ENCODE results near the gene RANGAP1. TPM values are rescaled to one million over a fixed set of nuclear protein-coding genes. Genes with fewer than 3 reads are reported as not detected.

RANGAP1 gene
- polyA plus RNA-seq, 12 donors, result 23.1 to 30.2 (median 27.1) TPM; not detected in 1

DNA sequence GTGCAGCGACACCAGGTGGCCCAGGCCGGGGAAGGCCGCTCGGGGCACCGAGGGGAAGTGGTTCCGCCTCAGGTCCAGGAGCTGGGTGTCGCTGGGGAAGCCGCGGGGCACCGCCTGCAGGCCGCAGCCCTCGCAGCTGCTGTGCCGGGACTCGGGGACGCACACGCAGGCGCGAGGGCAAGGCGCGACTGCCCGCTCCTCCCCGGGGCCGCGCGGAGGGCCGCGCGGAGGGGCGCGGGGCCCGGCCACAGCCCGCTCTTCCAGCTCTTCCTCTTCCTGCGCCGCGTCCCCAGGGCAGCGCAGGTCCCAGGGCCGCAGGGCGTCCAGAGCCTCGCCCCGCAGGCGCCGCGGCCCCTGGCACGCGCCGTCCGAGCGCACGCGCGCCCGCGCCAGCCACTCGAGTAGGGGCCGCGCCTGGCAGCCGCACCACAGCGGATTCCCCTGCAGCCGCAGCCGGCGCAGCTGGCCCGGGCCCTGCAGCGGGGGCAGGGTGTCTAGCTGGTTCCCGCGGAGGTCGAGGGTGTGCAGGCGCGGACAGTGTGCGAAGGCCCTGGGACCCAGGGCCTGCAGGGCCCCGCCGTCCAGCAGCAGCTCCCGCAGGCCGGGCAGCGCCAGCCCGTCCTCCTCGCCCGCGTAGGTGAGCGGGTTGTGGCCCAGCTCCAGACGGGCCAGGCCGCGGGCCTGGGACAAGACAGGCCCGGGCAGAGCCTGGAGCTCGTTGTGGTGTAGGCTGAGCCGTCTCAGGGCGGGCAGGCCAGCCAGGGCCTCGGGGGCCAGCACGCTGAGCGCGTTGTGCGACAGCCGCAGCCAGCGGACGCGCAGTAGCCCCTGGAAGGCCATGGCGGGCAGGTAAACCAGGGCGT, 48.0 kb downstream of the RANGAP1 start:
- DNase-seq, result peak; percentile 55

- no peak for DNase-seq
These were observed 48.8 kb downstream of the RANGAP1 start for GRCh38 chr22:41237036-41237706.

DNA sequence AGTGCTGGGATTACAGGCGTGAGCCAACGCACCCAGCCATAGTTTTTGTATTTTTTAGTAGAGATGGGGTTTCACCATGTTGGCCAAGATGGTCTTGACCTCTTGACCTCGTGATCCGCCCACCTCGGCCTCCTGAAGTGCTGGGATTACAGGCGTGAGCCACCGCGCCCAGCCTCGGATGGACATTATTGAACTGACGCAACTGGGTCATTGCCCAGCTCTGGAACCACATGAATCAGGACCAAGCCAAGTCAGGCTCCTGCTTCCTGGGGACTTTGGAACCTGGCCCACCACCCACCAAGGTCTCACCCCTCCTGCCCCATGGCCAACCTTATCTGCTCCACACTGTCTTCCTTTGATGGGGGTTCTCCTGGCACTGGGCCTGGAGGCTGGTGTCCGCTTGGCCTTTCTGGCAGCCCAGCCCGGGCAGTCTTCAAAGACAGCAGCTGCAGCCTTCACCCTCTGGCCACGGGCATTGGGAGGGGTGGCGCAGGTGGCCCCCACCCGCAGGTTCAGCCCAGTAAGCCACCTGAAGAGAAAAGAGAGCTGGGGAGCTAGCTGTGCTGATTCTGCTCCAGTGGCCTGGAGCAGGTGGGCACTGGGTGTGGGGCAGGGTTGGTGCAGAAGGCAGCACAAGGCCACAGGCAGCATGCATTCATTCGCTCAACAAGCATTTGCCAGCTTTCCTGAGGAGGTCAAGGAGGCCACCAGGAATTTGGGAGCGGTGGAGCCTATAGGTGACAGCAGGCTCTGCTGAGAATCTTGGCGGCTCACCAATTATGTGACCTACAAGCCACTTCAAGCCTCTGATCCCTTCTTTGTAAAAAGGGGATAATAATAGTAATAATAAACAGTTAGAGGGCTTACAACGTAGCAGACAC, 50.9 kb downstream of the RANGAP1 start:
- DNase-seq, result no peak

GRCh38 chr22:41231369-41231768, 54.6 kb downstream of the RANGAP1 start:
- no peak for DNase-seq

DNA sequence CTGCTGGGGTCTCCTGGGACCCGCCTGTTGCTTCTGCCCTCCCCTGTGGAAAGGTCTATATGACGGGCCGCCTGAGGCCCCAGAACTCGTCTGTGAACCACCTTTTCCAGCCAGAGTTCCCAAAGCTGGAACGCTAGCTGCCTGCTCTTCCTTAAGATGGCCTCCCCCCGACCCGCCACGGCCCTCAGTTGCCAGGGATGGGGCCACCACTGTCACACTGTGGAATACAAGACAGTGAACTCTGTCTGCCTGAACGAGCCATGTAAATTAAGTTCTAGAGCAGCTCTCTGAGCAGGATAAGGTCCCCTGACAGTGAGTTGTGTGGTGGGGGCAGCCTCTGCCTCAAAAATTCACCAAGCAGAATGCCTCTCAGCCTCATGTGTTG, 55.6 kb downstream of the RANGAP1 start:
- DNase-seq, result no peak

DNA sequence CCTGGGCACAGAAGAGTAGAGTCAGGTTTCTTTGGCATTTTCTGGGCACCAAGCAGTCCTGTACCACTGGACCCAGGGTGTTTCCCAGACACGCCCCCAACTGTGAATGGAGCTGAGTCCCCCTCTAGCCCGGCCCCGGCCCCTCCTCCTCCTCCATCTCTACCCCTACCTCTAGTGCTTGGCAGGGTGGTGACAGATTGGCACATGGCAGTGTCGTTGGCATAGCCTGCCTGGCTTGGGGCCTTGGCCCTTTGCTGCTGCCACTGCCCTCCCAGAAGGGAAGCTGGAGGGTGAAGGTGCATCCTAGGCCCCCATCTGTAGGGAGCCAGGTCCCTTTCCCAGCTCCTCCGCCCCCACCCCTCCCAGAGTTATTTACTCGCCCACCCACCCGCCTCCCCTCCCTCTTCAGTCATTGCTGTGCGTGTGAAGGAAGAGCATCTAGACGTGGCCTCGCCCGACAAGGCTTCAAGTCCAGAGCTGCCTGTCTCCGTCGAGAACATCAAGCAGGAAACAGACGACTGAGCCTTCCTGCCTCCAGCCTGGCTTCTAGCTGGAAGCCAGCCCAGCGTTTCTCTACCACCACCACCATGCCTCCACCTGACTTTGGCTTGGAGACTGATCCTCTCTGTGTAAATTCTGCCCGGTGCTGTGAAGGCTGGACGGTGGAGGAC, 56.1 kb downstream of the RANGAP1 start:
- DNase-seq, result no peak

DNA sequence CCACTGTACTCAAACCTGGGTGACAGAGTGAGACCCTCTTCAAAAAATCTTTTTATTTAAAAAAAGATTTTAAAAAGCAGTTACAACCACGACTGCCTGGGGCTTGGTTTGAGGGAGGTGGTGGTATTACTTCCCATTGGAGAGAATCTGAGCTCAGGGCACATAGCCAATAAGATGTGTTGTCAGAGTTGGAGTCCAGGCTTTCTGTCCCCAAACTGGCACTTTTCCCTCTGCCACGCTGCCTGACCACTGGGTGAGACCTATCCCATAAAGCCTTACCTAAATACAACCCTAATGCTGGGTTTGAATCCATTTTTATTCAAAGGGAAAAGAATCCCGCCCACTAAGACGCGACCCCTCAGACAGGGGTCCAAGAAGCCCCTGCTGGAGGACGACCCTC, 56.8 kb downstream of the RANGAP1 start:
- no peak for DNase-seq

GRCh38 chr22:41226723-41227655, 59.0 kb downstream of the RANGAP1 start:
- DNase-seq, result no peak

- no peak for DNase-seq
These were observed 62.5 kb downstream of the RANGAP1 start for GRCh38 chr22:41223535-41223934.

GRCh38 chr22:41222846-41223507, 63.0 kb downstream of the RANGAP1 start:
- no peak for DNase-seq

DNA sequence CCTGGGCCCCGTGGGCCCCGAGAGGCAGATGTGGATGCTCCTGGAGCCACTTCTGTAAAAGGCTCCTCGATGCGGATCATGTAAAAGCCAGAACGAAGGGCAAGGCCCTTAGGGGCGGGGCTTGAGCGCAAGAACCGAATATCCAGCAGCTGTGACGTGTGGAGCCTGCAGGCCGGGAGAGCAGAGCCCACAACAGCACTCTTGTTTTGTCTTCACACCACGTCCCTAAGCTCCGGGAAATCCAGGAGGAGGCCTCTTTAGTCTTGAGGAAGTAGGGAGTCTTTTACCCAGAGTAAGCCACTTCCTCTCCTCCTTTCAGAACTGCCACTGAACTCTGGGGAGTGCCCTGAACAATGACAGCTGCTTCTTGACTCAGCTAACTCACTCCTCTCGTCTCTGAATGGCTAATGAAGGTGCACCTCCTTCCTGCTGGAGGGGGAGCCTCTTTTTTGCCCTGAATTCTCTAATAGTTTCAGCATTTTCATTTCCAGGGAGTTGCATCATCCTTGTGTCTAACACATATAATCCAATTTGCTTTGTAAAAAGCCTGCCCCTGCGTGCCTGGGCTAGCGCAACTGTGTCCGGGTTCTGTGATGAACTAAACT, 68.3 kb downstream of the RANGAP1 start:
- no peak for DNase-seq

GRCh38 chr22:41216984-41217383, 69.0 kb downstream of the RANGAP1 start:
- DNase-seq, result no peak

- no peak for DNase-seq
These were observed 70.1 kb downstream of the RANGAP1 start for GRCh38 chr22:41215926-41216325.

GRCh38 chr22:41215409-41215808, 70.6 kb downstream of the RANGAP1 start:
- no peak for DNase-seq

DNA sequence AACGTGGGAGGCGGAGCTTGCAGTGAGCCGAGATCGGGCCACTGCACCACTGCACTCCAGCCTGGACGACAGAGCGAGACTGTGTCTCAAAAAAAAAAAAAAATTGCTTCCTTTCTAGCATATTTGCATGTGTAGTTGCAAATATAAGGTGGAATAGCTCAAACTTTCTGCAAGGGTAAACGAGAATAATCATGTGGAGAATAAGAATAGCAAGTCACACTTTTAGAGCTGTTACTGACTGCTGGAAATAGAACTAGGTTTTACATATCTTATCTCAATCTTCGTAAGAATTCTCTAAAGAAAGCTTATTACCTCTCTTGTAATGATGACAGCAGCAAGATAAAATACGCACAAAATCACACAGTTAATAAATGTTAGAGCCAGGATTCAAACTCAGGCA, 79.3 kb downstream of the RANGAP1 start:
- no peak for DNase-seq

DNA sequence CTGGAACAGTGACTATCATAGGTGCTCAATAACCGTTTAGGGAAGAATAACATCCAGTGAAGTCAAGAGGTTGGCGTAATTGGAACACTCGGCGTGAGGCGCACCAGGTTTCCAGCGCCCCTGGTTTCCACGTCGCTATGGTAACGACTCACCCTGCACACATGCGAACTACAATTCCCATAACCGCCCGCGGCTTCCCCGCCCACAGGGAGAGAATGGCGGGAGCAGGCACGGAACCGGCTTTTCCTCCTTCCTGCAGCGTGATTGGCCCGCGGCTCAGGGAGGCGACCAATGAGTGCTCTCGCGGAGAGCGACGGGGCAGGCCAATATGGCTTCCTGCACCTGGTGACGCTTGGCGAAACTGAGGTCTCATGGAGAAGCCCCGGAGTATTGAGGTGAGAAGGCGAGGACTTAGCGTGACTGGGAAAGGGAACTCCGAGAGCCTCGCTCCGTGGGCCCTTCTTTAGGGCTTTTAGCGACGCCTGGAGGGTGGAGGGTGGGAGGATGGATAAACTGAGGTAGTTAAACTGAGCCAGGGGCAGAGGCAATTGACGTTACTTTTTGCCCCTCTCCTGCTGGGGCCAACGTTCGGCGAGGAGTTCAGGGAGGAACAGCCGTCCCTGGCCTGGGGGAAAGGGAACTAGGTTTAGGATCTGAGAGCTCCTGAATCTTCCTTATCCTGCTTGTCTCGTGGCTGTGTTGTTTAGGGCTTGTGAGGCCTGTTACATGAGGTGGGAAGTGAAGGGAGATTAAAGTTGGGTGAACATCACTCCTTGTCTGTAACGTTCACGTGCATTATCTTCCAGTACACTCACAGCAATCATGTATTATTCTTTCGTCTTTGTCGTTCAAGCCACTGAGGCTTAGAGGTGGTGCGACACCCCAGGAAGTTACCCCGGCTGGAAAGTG, 80.7 kb downstream of the RANGAP1 start, which contains the start of gene L3MBTL2:
TSS of gene L3MBTL2 (plus strand) at position 321 of the 909 bp plus-strand sequence. CDS start at position 372, 51 bp downstream.
- DNase-seq, result peak; percentile 94

DNA sequence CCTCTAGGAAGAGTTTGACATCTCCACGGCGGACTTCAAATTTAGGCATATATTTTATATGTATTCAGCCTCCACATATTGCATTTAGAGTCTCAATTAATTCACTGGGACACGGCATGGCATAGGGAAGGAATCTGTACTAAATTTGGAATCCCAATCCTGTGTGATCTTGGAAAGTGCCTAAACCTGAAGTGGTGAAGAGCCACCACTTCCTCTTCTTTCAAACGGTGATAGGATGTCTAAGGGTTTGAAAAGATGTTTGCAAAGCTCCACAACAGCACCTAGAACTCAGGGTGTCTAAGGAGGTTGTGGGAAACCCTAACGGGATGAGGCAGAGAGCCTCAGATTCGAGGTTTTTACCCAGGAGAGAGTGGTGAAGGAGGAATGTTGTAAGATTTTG, 81.9 kb downstream of the RANGAP1 start:
- no peak for DNase-seq

- DNase-seq, result no peak
These were observed 82.9 kb downstream of the RANGAP1 start for GRCh38 chr22:41203118-41203517.
